PC-3 (cell line): Measurements from ENCODE around the gene LUC7L2. TPM values are rescaled to one million over a fixed set of nuclear protein-coding genes. Genes with fewer than 3 reads are reported as not detected.

Experiments
- ATAC-seq: fragments of 200-7000 bp; cut with Tn5 transposase; 2 replicates; pipeline ENCODE4 v1.9.1; 2020; ENCODE audit warnings: mild to moderate bottlenecking, moderate library complexity
- BruUV-seq: library from RNA; stranded (reverse); fragments of 400-500 nt; replicated peaks from 2 replicates; lab custom pipeline; 2021; lab: Mats Ljungman, UMichigan
- CTCF ChIA-PET: fragments of 300-600 bp; sonication (Branson Sonifier 250); formaldehyde crosslinking; loops from one replicate; lab custom pipeline; 2022; ENCODE audit warnings: antibody characterized with exemption; lab: Charles Lee
- POLR2A ChIA-PET: fragments of 300-600 bp; sonication (Branson Sonifier 250); formaldehyde crosslinking; loops from one replicate; lab custom pipeline; 2022; ENCODE audit warnings: antibody characterized with exemption; ENCODE audit not compliant: unreplicated experiment; lab: Charles Lee
- DNase-seq: peaks from one replicate; pipeline ENCODE4 v3.0.0-alpha.2; 2015
- H2AFZ ChIP-seq: fragments of 300-600 bp; sonication (generic); 2 replicates; pipeline ENCODE4 v1.6.0; 2016; ENCODE audit warnings: antibody characterized with exemption, low read length
- H3F3A ChIP-seq: fragments of 300-600 bp; sonication (generic); one replicate; pipeline ENCODE4 v1.6.0; 2017; ENCODE audit warnings: antibody characterized with exemption, low read length, control low read depth, mild to moderate bottlenecking; ENCODE audit not compliant: unreplicated experiment
- H3K27ac ChIP-seq: fragments of 300-600 bp; sonication (generic); 2 replicates; pipeline ENCODE4 v1.5.1; 2016; ENCODE audit warnings: mild to moderate bottlenecking, low read length
- H3K27me3 ChIP-seq: fragments of 300-600 bp; sonication (generic); 2 replicates; pipeline ENCODE4 v1.6.1; 2016; ENCODE audit warnings: low read length, mixed read lengths
- H3K36me3 ChIP-seq: fragments of 300-600 bp; sonication (generic); 2 replicates; pipeline ENCODE4 v1.6.1; 2016; ENCODE audit warnings: low read depth, mixed run types, low read length, mixed read lengths
- H3K4me1 ChIP-seq: fragments of 300-600 bp; sonication (generic); 2 replicates; pipeline ENCODE4 v1.5.1; 2016; ENCODE audit warnings: low read length; ENCODE audit not compliant: insufficient read depth
- H3K4me2 ChIP-seq: fragments of 300-600 bp; sonication (generic); 2 replicates; pipeline ENCODE4 v1.6.0; 2016; ENCODE audit warnings: low read length
- H3K4me3 ChIP-seq: fragments of 300-600 bp; sonication (generic); 2 replicates; pipeline ENCODE4 v1.5.1; 2016; ENCODE audit warnings: mild to moderate bottlenecking, low read length, mixed read lengths
- H3K79me2 ChIP-seq: fragments of 300-600 bp; sonication (generic); 2 replicates; pipeline ENCODE4 v1.6.1; 2017; ENCODE audit warnings: low read length, mixed read lengths
- H3K9ac ChIP-seq: fragments of 300-600 bp; sonication (generic); 2 replicates; pipeline ENCODE4 v1.6.0; 2016; ENCODE audit warnings: mild to moderate bottlenecking, low read length
- H3K9me2 ChIP-seq: fragments of 300-600 bp; sonication (generic); replicated peaks from 2 replicates; pipeline ENCODE4 v1.6.1; 2016; ENCODE audit warnings: mixed run types, low read length, mixed read lengths
- H3K9me3 ChIP-seq: fragments of 300-600 bp; sonication (generic); 2 replicates; pipeline ENCODE4 v1.6.1; 2016; ENCODE audit warnings: low read length, mixed read lengths
- H4K20me1 ChIP-seq: fragments of 300-600 bp; sonication (generic); 2 replicates; pipeline ENCODE4 v1.6.1; 2016; ENCODE audit warnings: low read length, mixed read lengths
- EZH2 ChIP-seq: fragments of 300-600 bp; sonication (generic); IDR thresholded peaks from one replicate; pipeline ENCODE4 v1.6.1; 2017; ENCODE audit warnings: antibody characterized with exemption, mild to moderate bottlenecking, low read length; ENCODE audit not compliant: unreplicated experiment
- EZH2phosphoT487 ChIP-seq: fragments of 300-600 bp; sonication (generic); IDR thresholded peaks from 2 replicates; pipeline ENCODE4 v1.6.1; 2018; ENCODE audit warnings: mild to moderate bottlenecking, antibody characterized with exemption, low read length, borderline replicate concordance
- intact Hi-C: fragments of 100-400 bp; cut with micrococcal nuclease; formaldehyde crosslinking; loops from 2 replicates; pipeline ENCODE4 v1.9.0; 2023
- total RNA-seq: library from RNA; depleted of rRNA; stranded (reverse); fragments of >200 nt; gene quantifications from 2 replicates; pipeline ENCODE4 v1.2.3, GENCODE V29; 2014
- TF ChIP-seq, protein P1 (sequence below): fragments of 300-600 bp; sonication (generic); conservative IDR thresholded peaks from 2 replicates; pipeline ENCODE4 v1.5.1; 2017; ENCODE audit warnings: antibody characterized with exemption, low read depth, mild to moderate bottlenecking, low read length

LUC7L2 gene
- total RNA-seq, 1 experiment from 2014 or later, result 67.4 TPM

DNA sequence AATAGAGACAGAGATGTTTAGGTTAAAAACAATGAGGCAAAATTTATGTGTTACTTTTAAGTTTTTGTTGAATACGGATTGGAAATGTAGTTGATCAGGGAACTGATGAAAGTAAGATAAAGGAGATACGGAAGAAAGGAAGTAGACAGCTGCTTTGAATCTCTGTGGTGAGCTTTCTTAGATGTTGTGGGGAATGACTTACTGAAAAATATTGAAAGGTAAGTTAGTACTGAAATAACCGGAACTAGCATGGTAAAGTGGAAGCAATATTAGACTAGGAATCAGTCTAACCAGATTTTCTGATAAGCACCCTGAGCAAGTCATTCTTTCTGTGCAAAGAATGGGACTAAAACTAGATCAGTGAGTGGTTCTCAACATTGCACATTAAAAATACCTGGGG lies 34.8 kb downstream of the LUC7L2 start:
- Histone ChIP-seq H4K20me1 (peaks cover 10% of the 10 kb centered on the region; the same call in 1 of the 2 replicates), H3K4me3 (no peak overlapping the region), H3K4me2 (no peak overlapping the region), H3K79me2 (peaks cover 71% of the 10 kb centered on the region), H2AFZ (no peak overlapping the region), H3K9me2 (no peaks in the 10 kb centered on the region), H3K27me3 (no peaks in the 10 kb centered on the region), H3K9ac (no peak overlapping the region), H3K36me3 (peaks cover 9% of the 10 kb centered on the region), H3K27ac (no peak overlapping the region), H3K4me1 (no peaks in the 10 kb centered on the region), H3F3A (no peaks in the 10 kb centered on the region), H3K9me3 (no peaks in the 10 kb centered on the region)
- intact Hi-C loops, result no loop called here
- ChIA-PET POLR2A (interaction anchor here (0.7 kb wide), 1 partner anchor 35 kb away, joined by 6 read pairs; the partner anchor contains the start of gene LUC7L2), CTCF (no interaction called here)
- ATAC-seq, result no peak
- DNase-seq, result no peak
- TF ChIP-seq, protein P1, sequence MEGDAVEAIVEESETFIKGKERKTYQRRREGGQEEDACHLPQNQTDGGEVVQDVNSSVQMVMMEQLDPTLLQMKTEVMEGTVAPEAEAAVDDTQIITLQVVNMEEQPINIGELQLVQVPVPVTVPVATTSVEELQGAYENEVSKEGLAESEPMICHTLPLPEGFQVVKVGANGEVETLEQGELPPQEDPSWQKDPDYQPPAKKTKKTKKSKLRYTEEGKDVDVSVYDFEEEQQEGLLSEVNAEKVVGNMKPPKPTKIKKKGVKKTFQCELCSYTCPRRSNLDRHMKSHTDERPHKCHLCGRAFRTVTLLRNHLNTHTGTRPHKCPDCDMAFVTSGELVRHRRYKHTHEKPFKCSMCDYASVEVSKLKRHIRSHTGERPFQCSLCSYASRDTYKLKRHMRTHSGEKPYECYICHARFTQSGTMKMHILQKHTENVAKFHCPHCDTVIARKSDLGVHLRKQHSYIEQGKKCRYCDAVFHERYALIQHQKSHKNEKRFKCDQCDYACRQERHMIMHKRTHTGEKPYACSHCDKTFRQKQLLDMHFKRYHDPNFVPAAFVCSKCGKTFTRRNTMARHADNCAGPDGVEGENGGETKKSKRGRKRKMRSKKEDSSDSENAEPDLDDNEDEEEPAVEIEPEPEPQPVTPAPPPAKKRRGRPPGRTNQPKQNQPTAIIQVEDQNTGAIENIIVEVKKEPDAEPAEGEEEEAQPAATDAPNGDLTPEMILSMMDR, result no peak
- no peak for TF ChIP-seq EZH2phosphoT487
- TF ChIP-seq EZH2, result no peak
- BruUV-seq, result no TSS peak

DNA sequence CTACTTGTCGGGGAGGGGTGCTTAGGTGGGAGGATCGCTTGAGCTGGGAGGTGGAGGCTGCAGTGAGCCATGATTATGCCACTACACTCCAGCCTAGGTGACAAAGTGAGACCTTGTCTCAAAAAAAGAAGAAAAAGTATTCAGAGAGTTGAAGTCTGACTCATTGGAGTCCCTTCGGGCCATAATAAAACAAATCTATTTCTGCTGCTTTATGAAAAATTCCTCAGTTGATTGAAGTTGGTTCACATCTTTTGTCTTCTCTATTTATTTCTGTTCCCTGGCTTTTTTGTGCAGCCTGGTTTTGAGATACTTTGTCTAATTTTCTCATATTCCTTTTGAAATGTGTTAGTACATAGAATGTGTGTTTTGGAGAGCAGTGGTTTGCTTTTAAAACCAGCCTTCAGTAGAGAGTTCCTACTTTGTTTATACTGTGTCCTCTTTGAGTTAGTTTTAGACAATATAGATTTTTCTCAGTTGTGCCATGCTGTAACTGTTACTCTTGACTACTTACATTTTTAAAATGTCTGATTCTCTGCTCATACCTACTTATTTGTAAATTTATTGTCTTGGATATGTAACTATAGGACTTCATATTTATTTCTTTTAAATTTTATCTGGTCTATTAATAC lies 36.7 kb downstream of the LUC7L2 start:
- DNase-seq, result peak; percentile 7
- intact Hi-C loops, result no loop called here
- Histone ChIP-seq H4K20me1 (peaks cover 10% of the 10 kb centered on the region; the same call in 1 of the 2 replicates), H3K36me3 (peaks cover 16% of the 10 kb centered on the region; the same call in 1 of the 2 replicates), H2AFZ (no peak overlapping the region), H3K4me2 (no peak overlapping the region), H3K9ac (no peak overlapping the region), H3K27me3 (no peaks in the 10 kb centered on the region), H3K9me3 (no peaks in the 10 kb centered on the region), H3K4me1 (no peaks in the 10 kb centered on the region), H3K27ac (no peak overlapping the region), H3K4me3 (no peak overlapping the region), H3F3A (no peaks in the 10 kb centered on the region), H3K79me2 (peaks cover 57% of the 10 kb centered on the region), H3K9me2 (no peaks in the 10 kb centered on the region)
- peak; percentile 63 for ATAC-seq
- CTCF ChIA-PET, result no interaction called here
- TF ChIP-seq, protein P1, result no peak
- TF ChIP-seq EZH2, result no peak
- TF ChIP-seq EZH2phosphoT487, result no peak
- no TSS peak for BruUV-seq
- POLR2A ChIA-PET, result no interaction called here

DNA sequence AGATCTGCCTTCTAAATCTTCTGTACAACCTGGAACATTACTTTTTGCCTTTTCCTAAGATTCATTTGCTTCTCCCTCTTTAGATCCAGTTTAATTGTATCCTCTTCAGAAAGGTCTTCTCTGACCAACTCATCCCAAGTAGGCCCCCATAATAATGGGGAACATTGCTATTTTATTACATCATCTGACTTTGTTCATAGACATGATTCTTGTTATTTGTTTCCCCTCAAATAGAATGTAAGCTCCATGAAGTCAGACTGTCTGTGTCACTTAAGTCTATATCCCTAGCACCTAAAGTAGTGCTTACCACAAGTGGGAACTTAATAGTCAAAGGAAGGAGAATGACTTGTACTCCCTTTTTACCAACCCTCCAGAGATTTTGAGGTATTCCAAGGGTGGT lies 37.5 kb downstream of the LUC7L2 start:
- no peaks in the 10 kb centered on the region for H3K9me3 ChIP-seq
- no peak for TF ChIP-seq EZH2phosphoT487
- no peak for TF ChIP-seq EZH2
- TF ChIP-seq, protein P1, result no peak
- no peak overlapping the region for H3K27ac ChIP-seq
- ChIA-PET POLR2A (no interaction called here), CTCF (no interaction called here)
- no peak overlapping the region for H2AFZ ChIP-seq
- H3K9ac ChIP-seq, result no peak overlapping the region
- H4K20me1 ChIP-seq, result peaks cover 10% of the 10 kb centered on the region; the same call in 1 of the 2 replicates
- H3K4me2 ChIP-seq, result no peak overlapping the region
- peaks cover 23% of the 10 kb centered on the region for H3K36me3 ChIP-seq
- ATAC-seq (no peak), DNase-seq (no peak)
- intact Hi-C loops, result no loop called here
- H3K4me3 ChIP-seq, result no peak overlapping the region
- H3F3A ChIP-seq, result no peaks in the 10 kb centered on the region
- peaks cover 50% of the 10 kb centered on the region for H3K79me2 ChIP-seq
- H3K9me2 ChIP-seq, result no peaks in the 10 kb centered on the region
- no peaks in the 10 kb centered on the region for H3K4me1 ChIP-seq
- no peaks in the 10 kb centered on the region for H3K27me3 ChIP-seq
- BruUV-seq, result no TSS peak
